GM20431 (cell line): ENCODE results near the gene CELSR2.
"Not testable (repeated sequence)": the region's sequence is repeated elsewhere in the genome, so short reads cannot be mapped to it uniquely, and the experiment has no call there.

Experiments used
- in situ Hi-C: fragments of 300-500 bp; cut with MseI, MboI; formaldehyde crosslinking; loops from one replicate; pipeline ENCODE4 v1.15.0; 2020; ENCODE audit warnings: low sequenced_read_pairs; ENCODE audit not compliant: unreplicated experiment

Gene CELSR2

GRCh38 chr1:109272021-109272799, 22.9 kb downstream of the CELSR2 start:
- in situ Hi-C loops = loop anchor here (25.0 kb wide), 1 partner anchor 265 kb away; the partner anchor contains the start of genes GNAI3 and GPR61

- in situ Hi-C loops = loop anchor here (25.0 kb wide), 1 partner anchor 264 kb away; the partner anchor contains the start of genes GNAI3 and GPR61
These were observed 23.6 kb downstream of the CELSR2 start for GRCh38 chr1:109272831-109273547.

- in situ Hi-C loops = loop anchor here (25.0 kb wide), 1 partner anchor 264 kb away; the partner anchor contains the start of genes GNAI3 and GPR61
These were observed 24.4 kb downstream of the CELSR2 start for GRCh38 chr1:109273570-109274288.

GRCh38 chr1:109274533-109275476, 25.5 kb downstream of the CELSR2 start:
- in situ Hi-C loops = loop anchor here (25.0 kb wide), 1 partner anchor 262 kb away; the partner anchor contains the start of genes GNAI3 and GPR61

- in situ Hi-C loops = no loop called here
These were observed 26.5 kb downstream of the CELSR2 start for GRCh38 chr1:109275706-109276345.

GRCh38 chr1:109277434-109278204, 28.3 kb downstream of the CELSR2 start:
- in situ Hi-C loops = no loop called here

- in situ Hi-C loops = loop anchor here (5.0 kb wide), 1 partner anchor 123 kb away; no protein-coding TSS in a partner anchor
These were observed 30.4 kb downstream of the CELSR2 start for GRCh38 chr1:109279615-109280278.

- in situ Hi-C loops = loop anchor here (5.0 kb wide), 1 partner anchor 121 kb away; no protein-coding TSS in a partner anchor
These were observed 31.5 kb downstream of the CELSR2 start for GRCh38 chr1:109280862-109281261.

GRCh38 chr1:109281680-109282496, 32.5 kb downstream of the CELSR2 start:
- in situ Hi-C loops = loop anchor here (5.0 kb wide), 1 partner anchor 120 kb away; no protein-coding TSS in a partner anchor

- in situ Hi-C loops = loop anchor here (5.0 kb wide), 1 partner anchor 120 kb away; no protein-coding TSS in a partner anchor
These were observed 33.2 kb downstream of the CELSR2 start for GRCh38 chr1:109282497-109282951.

- in situ Hi-C loops = loop anchor here (5.0 kb wide), 1 partner anchor 119 kb away; no protein-coding TSS in a partner anchor
These were observed 33.8 kb downstream of the CELSR2 start, which contains the start of gene PSRC1 for GRCh38 chr1:109282952-109283747. TSS of gene PSRC1 (minus strand) at chr1:109283145.

- in situ Hi-C loops = loop anchor here (5.0 kb wide), 1 partner anchor 118 kb away; no protein-coding TSS in a partner anchor
These were observed 34.6 kb downstream of the CELSR2 start for GRCh38 chr1:109283748-109284600.

GRCh38 chr1:109286762-109287161, 37.4 kb downstream of the CELSR2 start:
- in situ Hi-C loops = not testable (repeated sequence)

- in situ Hi-C loops = no loop called here
These were observed 40.8 kb downstream of the CELSR2 start for GRCh38 chr1:109290137-109290536.
